ACHN (cell line): ENCODE data around the gene PIK3C2G.
"Not testable (repeated sequence)": the region's sequence is repeated elsewhere in the genome, so short reads cannot be mapped to it uniquely, and the experiment has no call there.

ENCODE experiments used
- DNase-seq: peaks from one replicate; pipeline ENCODE4 v3.0.0-alpha.2; 2015
- in situ Hi-C: cut with HindIII; loops from 2 replicates; pipeline ENCODE4 v1.10.0; 2017; ENCODE audit warnings: low sequenced_read_pairs, low pct_ligation_motif_present, low pct_unique_long_range_greater_than_20kb

Gene PIK3C2G, protein sequence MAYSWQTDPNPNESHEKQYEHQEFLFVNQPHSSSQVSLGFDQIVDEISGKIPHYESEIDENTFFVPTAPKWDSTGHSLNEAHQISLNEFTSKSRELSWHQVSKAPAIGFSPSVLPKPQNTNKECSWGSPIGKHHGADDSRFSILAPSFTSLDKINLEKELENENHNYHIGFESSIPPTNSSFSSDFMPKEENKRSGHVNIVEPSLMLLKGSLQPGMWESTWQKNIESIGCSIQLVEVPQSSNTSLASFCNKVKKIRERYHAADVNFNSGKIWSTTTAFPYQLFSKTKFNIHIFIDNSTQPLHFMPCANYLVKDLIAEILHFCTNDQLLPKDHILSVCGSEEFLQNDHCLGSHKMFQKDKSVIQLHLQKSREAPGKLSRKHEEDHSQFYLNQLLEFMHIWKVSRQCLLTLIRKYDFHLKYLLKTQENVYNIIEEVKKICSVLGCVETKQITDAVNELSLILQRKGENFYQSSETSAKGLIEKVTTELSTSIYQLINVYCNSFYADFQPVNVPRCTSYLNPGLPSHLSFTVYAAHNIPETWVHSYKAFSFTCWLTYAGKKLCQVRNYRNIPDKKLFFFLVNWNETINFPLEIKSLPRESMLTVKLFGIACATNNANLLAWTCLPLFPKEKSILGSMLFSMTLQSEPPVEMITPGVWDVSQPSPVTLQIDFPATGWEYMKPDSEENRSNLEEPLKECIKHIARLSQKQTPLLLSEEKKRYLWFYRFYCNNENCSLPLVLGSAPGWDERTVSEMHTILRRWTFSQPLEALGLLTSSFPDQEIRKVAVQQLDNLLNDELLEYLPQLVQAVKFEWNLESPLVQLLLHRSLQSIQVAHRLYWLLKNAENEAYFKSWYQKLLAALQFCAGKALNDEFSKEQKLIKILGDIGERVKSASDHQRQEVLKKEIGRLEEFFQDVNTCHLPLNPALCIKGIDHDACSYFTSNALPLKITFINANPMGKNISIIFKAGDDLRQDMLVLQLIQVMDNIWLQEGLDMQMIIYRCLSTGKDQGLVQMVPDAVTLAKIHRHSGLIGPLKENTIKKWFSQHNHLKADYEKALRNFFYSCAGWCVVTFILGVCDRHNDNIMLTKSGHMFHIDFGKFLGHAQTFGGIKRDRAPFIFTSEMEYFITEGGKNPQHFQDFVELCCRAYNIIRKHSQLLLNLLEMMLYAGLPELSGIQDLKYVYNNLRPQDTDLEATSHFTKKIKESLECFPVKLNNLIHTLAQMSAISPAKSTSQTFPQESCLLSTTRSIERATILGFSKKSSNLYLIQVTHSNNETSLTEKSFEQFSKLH (N-terminal part only)

GRCh38 chr12:18261273-18261672, at the start of gene PIK3C2G:
Gene PIK3C2G (plus strand): TSS chr12:18261518. CDS start chr12:18282082, 20,564 bp downstream.
- DNase-seq, result no peak
- in situ Hi-C loops, result no loop called here

- in situ Hi-C loops, result no loop called here
- DNase-seq, result no peak
Observed at GRCh38 chr12:18217966-18218365, 43.4 kb upstream of the PIK3C2G start.

DNA sequence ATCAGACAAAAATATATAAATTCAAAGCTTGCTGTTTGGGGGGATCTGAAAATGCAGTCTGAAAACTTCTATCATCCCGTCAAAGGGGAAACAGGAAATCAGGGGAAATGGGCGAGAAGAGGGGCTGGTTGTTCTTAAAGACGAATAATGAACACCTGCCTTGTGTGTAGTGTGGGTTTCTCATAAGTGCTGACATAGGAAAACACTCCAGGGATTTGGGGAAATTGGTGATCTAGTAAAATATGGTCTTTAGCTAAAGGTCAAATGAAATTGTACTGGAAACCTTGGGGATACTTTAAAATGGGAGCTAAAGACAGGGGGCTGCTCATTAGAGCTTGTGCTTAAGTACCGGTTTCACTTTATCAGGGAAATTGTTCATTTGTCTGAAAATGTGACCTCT, 39.6 kb upstream of the PIK3C2G start:
- in situ Hi-C loops, result no loop called here
- DNase-seq, result no peak

- no peak for DNase-seq
- in situ Hi-C loops, result no loop called here
Observed at GRCh38 chr12:18222699-18223098, 38.6 kb upstream of the PIK3C2G start.

- DNase-seq, result peak; percentile 81
Observed at GRCh38 chr12:18224745-18225144, 36.6 kb upstream of the PIK3C2G start.

DNA sequence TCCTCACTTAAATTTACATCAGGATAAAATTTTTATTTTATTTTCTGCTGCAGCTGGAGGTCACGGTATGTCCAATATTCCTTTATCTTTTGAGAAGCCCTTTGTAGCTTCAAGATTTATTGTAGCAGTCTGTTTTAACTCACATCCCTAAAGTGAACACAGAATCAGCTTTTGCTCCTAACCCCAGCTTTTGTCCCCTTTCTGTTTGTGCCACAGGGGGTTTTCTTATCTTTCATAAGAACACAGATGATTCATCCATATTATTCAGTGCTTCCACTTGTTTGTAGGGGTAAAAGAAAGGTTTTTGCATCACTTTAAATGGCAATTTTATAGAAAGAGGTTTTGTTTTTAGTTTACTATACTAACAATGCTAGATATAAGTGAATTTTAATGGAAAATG, 21.8 kb upstream of the PIK3C2G start:
- in situ Hi-C loops, result no loop called here
- no peak for DNase-seq

More at GRCh38 chr12:18224745-18225144, 36.6 kb upstream of the PIK3C2G start:
- in situ Hi-C loops, result no loop called here

- in situ Hi-C loops, result no loop called here
Observed at GRCh38 chr12:18242380-18243089, 18.8 kb upstream of the PIK3C2G start.

GRCh38 chr12:18243238-18243637, 18.1 kb upstream of the PIK3C2G start:
- no peak for DNase-seq
- in situ Hi-C loops, result no loop called here

More at GRCh38 chr12:18242380-18243089, 18.8 kb upstream of the PIK3C2G start:
- DNase-seq, result no peak

DNA sequence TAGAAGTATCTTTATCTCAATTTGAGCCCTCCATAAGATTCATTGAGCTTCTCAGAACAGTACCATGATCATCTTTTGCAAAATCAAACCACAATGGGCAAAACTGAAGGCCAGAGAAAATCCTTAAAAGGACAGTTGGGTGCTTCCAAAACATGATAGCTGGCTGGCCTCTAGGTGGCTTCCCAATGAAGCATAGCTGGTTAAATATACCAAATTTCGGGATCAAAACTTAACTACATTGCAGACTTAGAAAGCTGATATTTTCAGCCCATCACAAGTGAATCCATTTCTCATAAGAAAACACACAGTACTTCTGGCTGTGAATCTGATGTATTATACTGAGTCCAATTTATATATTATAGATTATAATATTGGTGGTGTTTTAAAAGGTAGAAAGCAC, 15.3 kb upstream of the PIK3C2G start:
- no peak for DNase-seq
- in situ Hi-C loops, result no loop called here

DNA sequence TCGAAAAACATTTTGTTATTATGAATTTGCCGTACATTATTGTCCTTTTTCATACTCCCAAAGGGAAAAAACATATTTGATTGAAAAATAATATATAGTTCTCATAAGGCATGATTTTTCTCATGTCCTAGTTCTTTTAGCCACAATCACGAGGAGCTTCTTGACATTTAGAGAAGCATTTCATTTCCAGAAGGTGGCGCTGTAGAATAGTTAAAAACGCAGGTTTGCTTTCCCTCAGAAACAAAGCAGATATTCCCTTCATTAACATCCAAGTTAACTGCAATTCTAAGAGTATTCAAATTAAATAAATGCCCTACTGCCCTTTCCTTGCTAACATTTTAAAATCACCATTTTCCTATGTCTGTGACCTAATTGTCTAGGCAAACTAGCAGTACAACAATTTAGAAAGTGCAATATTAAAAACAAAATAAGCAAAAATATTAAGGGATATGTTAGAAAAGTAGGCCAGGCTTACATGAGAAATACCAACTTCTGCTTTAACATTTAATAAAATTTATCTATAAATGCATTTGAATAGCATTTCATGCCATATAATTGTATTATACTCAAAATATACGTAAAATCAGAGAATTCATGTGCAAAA, 10.9 kb upstream of the PIK3C2G start:
- in situ Hi-C loops, result no loop called here
- DNase-seq, result peak; percentile 84

DNA sequence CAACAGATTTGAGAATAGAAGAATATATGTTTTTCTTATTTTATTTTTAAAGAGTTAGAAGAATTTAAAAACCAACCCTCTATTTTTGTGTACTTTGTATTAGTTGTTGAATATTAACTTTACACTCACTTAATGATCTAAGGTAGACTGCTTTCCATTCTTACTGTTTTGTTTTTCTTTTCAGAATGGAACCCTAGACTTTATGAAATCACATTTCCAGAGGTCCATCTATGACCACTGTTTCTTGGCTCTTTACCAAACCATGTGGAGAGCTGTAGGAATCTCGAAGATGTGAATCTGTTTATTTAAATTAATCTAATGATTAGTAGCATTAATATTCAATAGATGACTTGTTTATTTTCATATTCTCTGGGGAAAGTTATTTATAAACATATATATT, 7.2 kb upstream of the PIK3C2G start:
- in situ Hi-C loops, result no loop called here

DNA sequence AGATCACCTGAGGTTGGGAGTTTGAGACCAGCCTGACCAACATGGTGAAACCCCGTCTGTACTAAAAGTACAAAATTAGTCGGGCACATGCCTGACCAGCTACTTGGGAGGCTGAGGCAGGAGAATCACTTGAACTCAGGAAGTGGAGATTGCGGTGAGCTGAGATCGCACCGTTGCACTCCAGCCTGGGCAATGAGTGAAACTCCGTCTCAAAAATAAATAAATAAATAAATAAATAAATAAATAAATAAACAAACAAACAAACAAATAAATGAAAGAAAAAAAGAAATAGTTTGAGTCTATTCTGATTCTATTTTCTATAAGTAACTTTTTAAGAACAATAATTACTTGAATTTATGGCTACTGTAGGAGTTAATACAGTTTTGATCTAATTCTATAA, 6.3 kb upstream of the PIK3C2G start:
- in situ Hi-C loops, DNase-seq: not testable (repeated sequence)

More for the DNA sequence above, 7.2 kb upstream of the PIK3C2G start:
- DNase-seq, result no peak

GRCh38 chr12:18257251-18257650, 4.1 kb upstream of the PIK3C2G start:
- no peak for DNase-seq
- in situ Hi-C loops, result no loop called here

DNA sequence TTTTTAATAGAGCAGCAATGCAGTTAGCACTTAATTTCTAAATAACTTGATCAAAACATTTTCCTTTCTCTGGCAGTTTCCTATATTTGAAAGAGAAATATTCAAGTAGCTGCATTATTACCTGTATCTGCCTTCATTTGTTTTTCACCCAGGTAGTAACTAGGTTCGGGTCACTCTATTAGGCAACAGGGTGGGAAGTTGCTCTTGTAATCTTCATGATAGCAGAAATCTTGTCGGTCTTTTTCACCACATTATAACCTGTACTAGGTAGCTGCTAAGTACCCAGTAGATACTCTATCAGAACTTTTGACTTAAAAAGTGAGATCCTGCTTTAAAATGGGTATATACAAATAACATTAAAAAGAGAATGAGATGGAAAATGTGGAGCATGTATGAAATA, 2.4 kb upstream of the PIK3C2G start:
- no peak for DNase-seq
- in situ Hi-C loops, result no loop called here

- in situ Hi-C loops, result no loop called here
- DNase-seq, result no peak
Observed at GRCh38 chr12:18259906-18260682, 1.2 kb upstream of the PIK3C2G start.

- DNase-seq, result no peak
- in situ Hi-C loops, result no loop called here
Observed at GRCh38 chr12:18261906-18262305, 588 bp downstream of the PIK3C2G start.

GRCh38 chr12:18262514-18262913, 1.2 kb downstream of the PIK3C2G start:
- in situ Hi-C loops, result no loop called here
- no peak for DNase-seq
